Panc1 (cell line): Measurements from ENCODE around the gene GTPBP1.

Experiments
- CTCF ChIP-seq: fragments of 450-650 bp; IDR thresholded peaks from 2 replicates; pipeline ENCODE4 v1.5.1; 2017; ENCODE audit warnings: mild to moderate bottlenecking
- POLR2AphosphoS5 ChIP-seq: IDR thresholded peaks from 2 replicates; pipeline ENCODE4 v1.6.1; 2012; ENCODE audit warnings: mild to moderate bottlenecking, low read depth, low read length, moderate library complexity
- REST ChIP-seq, 2 experiments: IDR thresholded peaks; 2 replicates each; pipeline ENCODE4 v1.6.1; 2011 to 2012; ENCODE audit warnings: low read depth in 2 of 2, control low read depth in 1 of 2, low read length in 1 of 2, mild to moderate bottlenecking in 1 of 2, moderate library complexity in 1 of 2; ENCODE audit not compliant: insufficient read depth in 1 of 2
- SIN3A ChIP-seq: IDR thresholded peaks from 2 replicates; pipeline ENCODE4 v1.6.1; 2012; ENCODE audit warnings: low read depth, mild to moderate bottlenecking, low read length, moderate library complexity, borderline replicate concordance; ENCODE audit not compliant: insufficient read depth

GRCh38 chr22:38733329-38733723 lies 27.6 kb downstream of the GTPBP1 start:
- TF ChIP-seq CTCF (peak; percentile 82), POLR2AphosphoS5 (no peak), SIN3A (no peak), REST (IDR thresholded peaks at IDR 0.05; ENCODE audit: insufficient read depth in 1 of 2, low read depth in 2 of 2, low read length in 1 of 2) (no peak)
